ENCODE measurements around the gene PBX3.
"Not testable (repeated sequence)": the region's sequence is repeated elsewhere in the genome, so short reads cannot be mapped to it uniquely, and the experiment has no call there.

The PBX3 gene

DNA sequence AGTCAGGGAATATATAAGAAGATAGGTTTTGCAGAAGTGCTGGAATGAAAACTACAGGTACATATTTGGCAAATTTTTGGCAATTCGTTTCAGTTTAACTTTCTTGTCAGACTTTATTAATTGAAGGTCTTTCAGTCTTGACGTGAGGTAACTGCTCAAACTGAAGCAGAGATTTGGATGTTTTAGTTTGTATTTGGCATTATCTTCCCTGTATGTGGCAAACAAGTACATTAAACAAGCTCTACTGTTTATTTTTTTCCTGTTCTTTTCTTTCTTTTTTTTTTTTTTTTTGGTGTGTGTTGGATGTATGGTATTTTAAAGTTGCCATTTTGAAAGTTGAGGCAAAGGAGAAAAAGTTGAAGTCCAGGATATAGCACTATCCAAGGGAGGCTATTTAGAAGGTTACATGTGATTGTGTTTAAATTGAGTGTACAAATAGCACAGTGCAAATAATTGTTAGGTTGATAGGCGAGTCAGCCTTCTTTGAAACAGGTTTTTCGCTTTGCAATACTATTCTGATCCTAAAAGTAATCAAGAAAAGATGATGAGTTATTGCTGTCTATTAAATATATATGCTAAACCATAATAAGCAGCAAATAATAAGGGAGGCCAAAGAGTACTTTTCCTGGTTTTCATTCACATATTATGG, 2.2 kb downstream of the PBX3 start:
- no peak for DNase-seq (ENCODE audit: low spot score)

DNA sequence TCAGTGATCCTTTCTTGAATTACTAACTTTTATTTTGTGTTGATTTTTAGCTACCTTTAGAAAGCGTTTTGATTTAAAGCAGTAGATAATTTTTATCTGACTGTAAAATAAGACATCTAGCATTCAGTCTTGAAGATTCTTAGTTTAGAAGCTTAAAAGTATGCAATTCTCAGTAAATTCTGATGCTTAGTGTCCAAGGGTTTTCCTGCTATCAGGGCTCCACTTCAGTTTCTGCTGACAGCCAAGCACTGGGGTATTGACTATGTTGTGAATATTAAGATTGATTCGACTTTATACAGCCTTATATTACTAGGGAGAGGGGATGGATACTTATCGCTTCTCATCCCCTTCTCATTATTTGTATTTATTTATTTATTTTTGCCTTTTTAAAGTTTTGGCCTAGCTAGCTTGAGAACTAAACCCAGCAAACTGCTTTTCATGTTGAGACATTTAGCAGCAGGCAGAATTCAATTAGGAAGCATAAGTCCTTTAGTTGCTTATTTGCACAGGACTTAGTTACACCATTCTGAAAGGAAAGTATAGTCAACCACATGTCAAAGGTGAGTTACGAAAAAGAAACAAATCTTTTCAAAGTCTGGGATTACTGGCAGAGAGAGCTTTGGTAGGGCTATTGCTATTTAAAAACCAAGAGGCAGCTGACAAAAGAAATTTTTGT, 2.9 kb downstream of the PBX3 start:
- DNase-seq (ENCODE audit: low spot score): no peak

DNA sequence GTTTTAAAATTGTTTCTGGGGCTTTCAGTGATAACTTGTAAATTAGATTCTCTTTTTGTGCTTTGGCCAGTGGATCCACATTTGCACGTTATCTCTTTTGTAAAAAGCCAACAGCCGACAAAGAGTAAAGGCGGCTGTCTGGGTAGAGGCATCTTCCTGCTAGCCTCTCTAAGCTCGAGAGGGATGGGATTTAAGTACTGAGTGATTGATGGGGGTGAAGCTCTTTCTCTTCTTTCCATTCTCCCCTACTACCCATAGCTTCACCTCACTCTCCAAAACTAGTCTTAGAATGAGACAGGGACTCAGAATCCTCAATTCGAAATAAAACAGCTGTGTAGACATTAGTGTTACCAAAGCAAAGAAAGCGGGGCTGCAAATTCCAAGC, 3.4 kb downstream of the PBX3 start:
- DNase-seq (ENCODE audit: low spot score): no peak

DNA sequence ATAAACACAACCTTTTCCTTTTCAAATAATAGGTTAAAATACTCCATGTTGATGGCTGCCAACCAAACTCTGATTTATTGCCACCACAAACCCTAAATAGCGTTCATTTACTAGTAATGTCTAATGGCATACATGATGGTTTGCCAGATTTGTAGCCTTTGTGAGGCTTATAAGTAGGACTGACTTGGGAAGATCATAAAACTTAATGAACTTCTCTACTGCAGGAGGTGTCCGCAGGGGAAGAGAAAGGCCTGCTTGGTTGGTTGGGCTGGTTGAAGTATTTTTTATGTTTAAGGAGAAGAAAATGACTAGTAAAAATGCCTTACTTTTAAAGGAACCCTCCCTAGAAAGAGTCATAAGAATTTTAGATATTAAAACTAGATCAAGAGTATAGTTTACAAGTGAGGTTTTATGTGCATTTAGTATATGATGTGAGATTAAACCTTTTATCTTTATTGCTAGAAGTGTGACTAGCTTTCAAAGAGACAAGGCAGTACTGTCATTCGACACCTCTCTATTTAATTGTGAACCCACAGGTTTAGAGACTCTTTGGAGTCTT, 5.0 kb downstream of the PBX3 start:
- DNase-seq (ENCODE audit: low spot score): no peak

DNA sequence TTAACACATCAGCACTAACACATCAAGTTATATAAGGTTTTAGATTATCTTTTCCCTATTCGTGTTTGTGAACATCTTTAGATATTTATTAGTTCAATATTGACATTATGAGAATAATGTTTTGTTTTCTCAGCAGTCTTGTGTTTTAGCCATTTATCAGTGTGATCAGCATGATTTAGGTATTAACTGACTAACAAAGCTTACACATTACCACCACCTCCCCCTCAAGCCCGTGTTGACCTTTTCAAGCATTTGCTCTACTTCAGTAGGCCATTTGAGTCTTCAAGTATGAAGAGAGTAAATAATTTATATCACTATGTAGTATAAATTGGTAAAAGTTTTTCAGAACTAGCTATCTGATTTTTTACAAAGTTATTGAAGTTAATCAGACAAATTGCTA, 6.9 kb downstream of the PBX3 start:
- DNase-seq (ENCODE audit: low spot score): no peak

DNA sequence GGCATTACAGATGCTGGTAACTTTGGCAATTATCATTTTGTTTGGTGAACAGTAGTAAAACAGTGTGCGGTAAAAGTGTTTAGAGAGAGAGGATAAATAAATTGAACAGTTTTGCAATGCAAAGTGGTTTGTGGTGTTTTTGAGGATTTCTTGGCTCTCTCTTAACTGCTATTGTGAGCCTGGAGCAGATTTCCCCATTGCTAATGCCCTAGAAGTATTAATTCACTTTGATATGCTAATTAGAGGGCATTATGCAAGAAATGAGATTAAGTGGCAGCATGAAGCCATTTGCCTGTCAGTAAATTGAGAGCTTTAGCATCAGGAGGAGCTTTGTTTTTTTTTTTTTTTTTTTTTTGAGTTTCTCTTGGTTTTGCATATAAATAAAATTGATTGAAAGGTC, 8.2 kb downstream of the PBX3 start:
- DNase-seq (ENCODE audit: low spot score): no peak

DNA sequence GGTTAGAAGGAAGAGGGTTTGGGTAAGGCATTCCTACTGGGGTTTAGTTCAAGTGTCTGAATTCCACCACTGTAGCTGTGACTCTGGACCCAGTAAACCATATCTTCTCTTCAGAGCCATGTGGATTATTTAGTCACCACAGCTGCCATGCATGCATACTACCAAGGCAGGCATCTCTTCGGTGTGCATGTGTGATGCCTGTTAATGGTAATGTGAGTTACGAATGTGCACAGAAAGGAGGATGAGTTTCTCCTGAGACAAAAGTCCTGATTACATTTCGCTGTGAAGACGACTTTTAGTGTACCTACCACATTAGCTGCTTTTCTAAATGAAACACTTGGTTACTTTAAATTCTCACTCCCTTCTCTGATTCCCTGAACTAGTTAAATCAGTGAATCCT, 9.3 kb downstream of the PBX3 start:
- DNase-seq (ENCODE audit: low spot score): no peak

DNA sequence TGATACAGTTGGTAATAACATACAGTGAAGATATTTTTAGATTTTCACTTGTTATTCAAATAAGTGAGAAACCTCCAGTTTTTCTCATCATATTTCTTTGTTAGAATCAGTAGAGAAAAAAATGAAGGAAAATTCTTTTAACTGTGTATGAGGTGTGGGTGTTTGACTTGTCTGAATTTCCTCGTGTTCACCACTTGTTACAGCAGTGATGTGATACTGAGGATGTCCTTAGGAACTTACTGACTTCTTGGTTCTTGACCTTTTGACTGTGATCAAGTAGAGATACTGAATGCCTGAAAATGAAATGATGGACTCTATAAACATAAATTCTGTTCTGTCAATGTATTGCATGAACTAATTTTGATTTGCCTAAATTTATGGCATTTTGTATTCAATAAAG, 10.7 kb downstream of the PBX3 start:
- no peak for DNase-seq (ENCODE audit: low spot score)

DNA sequence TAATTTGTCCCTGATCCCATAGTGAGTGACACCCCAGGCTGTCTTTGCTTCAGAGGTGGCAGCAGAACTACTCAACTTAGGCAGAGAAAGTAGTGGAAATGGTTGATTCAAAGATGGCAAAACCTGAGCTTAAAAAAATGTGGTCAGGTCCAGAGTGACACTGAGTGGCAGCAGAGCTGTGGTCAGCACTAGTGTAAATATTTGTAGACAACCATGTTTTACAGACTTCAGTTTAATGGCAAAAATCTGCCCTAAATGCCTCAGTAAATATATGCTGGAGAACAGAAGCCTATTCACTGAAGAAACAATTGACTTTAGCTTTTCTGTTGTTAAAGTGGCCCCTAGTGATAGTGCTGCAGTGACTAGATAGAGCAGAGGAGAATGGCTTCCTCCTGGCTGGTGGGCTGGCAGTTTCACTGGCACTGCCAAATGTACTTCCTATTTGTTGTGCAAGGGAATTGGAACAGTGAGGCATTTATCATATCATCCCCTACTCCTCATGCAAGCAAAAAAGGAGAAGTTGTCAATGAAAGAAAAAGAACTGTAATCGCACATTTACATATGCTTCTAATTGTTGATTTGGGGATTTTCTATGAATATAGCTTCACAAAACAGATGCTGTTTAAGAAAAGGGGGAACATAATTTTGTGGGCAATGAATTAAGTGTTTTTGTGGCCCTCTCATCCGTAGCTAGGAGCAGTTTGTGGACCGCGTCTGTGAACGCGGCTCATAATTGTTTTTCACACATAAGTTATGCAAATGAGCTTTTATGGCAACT, 12.0 kb downstream of the PBX3 start:
- DNase-seq (ENCODE audit: low spot score): no peak

DNA sequence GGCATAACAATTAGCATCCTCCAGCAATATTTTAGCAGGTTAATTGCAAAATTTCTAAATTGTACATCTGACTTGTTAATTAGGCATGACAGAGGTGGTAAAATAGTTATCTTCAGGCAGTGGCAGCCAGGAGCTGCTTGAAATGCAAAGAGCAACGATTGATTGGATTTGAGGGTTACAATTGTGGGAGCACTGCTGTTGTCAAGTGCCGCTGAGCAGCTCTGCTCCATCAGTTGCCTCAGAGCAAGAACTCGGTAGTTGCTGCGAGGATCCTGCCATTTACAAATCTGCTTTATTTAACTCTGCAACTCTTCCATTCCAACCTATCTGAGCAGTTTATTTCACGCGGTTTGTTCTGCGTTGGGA, 12.6 kb downstream of the PBX3 start:
- DNase-seq (ENCODE audit: low spot score): no peak

DNA sequence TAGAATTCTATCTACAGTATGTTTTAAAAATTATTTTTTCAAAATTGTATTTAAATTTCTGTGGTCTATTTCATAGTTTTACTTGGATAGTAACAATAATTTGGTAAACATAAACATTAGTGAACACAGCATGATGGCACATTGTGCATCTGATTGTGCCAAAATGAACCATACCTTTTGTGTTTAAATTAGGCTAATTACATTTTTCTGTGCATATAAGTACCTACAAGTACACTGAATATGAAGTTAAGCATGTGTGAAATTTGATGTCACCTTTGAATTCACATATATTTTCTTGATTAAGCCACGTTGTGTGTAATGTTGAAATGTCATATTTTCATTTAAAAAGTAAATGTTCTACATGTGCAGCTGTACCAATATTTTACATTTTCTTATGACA, 13.4 kb downstream of the PBX3 start:
- DNase-seq (ENCODE audit: low spot score): no peak

DNA sequence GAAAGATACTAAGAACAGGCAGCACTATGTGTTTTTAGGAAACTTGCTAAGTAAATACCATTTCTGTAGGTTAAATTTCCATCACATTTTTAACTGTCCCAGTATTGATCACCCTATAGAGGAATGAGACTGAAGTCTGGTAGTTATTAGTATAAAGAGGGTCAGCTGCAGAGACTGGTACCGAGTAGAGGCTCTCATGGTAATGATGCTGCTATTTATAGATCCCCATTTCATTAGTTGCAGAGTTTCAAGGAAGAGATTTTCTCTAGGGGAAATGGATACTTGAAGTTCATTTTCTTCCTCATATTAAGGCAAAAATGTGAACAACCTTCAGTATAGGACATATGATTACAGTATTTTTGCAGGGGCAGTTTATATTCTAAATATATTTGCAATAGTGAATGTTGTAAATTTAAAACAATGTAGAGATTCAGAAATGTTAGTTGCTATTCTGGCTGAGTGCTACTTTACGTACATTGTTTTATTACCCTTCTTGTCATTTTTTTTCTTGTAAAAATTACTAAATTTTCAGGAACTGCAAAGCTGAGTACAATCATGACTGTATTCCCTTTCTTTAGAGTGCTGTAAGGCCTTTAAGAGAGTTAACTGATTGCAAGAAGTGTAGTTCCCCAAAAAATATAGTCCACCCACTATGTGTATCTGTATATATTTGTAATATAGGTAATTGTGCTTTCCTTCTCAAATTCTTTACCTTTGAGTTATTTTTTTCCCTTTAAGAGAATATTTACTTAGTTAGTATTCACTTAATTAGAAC, 14.7 kb downstream of the PBX3 start:
- DNase-seq (ENCODE audit: low spot score): no peak

DNA sequence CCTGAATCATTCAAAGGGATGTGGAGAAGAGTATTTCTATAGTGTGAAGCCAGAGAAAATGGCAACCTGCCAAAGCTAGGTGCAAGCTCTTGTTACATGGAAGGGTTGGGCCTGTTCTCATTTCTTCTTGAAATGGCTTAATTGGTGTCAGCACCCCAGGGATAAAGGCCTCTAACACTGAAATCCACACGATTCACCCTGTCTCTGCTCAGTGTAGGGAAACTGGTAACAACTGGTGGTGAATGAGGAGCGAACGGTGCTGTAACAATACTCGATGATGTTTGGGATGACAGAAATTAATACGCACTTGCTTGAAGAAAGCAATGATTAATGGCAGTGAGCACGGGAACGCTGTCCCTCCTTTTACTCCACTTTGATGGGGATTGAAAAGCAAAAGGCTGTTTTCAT, 16.2 kb downstream of the PBX3 start:
- peak; percentile 42 for DNase-seq (ENCODE audit: low spot score)

DNA sequence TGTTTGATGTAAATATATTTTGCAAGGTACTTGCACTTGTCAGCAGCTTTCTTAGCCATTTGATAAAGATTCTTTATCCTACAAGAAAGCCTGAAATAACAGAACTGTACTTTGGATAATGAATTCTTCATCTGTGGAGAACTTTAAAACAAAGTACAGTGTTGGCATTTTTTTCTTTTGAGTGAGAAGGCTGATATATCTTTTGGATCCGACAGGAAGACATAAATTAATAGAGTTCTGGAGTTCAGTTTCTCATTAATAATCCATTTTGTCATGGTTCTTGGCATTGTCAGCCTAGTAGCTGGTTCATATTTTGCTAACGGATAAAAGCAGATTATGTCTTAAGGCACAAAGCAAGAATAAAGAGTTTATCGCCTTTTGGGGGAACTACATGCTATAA, 17.0 kb downstream of the PBX3 start:
- no peak for DNase-seq (ENCODE audit: low spot score)

DNA sequence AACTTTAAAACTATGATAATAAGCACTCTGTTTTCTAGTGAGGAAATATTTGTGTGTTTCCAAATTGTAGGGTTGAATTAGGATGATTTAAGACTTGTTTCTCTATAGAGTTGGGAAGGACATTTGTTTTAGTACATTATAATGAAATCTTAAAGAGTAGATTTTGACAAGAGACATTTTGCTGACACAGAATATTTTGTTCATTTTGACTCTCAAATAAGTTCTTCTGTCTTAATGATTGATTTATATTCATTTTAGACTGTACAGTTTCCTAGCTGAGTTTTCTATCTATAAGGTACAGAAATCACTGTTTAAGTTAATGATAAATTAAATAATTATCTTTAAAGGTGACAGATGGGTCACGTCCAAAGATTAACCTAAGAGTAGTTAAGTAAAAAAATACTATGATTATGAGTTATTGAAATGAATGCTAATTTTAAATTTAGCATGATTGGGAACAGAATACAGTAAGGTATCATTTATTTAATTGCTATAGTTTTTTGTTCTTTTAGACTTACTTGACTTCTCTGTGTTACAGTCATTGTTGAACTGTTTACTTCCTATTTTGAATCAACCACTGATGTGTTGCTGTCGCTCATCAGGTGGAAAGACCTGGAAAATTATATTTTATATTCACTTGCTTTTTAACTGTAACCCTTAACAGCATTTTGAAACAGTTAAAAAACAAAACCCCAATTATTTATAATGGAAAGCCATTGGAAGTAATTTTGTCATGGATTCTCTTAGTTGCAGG, 19.5 kb downstream of the PBX3 start:
- no peak for DNase-seq (ENCODE audit: low spot score)

DNA sequence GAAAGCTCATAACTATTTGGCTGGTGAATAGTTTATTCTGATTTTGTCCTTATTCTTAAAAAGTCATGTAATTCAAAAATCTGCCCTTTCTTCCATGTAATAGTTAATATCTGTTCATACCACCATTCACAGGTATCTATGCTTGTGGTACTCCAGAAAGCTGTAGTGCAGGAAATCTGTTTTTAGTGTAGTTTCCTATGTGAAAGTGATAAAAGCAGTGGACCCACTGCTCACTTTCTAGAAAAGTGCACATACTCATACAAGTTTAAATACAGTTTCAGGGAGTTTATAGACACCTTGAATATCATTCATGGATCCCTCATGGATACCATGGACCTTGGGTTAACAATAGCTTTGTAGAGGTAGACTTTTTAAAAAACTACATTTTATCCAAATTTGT, 20.2 kb downstream of the PBX3 start:
- DNase-seq (ENCODE audit: low spot score): no peak

DNA sequence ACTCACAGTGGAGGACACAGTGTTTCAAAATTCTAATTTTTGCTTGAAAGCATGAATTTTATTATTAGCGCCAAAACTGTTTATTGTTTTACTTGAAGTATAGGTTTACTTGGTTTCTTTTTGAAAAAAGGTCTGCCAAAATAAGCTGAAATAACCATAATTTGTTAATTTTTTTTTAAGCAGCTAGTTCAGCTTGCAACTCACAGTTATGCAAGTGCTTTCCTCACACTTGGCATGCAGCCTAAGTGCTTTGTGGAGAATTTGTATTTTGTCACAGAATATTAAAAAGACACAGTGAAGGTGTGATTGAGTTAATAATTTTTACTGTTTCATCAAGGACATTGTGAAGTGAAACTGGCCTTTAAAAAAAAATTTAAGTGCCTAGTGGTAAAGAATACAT, 21.6 kb downstream of the PBX3 start:
- no peak for DNase-seq (ENCODE audit: low spot score)

DNA sequence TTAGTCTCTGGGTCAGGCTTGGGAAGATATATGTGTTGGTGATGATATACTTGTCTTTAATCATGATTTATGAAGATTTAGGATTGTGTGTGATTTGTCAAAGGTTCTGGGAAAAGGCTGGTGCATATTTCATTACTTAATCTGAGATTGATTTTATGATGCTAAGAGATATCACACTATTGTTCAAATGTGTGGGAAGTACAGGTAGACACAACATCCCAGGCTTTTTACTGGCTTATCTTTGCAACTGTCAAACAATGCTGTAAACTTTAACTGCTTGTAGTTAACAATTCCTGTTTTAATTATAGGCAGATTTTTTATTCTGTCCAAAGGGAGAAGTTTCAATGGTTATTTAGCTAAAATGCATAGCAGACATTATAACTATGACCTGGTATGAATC, 23.9 kb downstream of the PBX3 start:
- DNase-seq (ENCODE audit: low spot score): no peak

DNA sequence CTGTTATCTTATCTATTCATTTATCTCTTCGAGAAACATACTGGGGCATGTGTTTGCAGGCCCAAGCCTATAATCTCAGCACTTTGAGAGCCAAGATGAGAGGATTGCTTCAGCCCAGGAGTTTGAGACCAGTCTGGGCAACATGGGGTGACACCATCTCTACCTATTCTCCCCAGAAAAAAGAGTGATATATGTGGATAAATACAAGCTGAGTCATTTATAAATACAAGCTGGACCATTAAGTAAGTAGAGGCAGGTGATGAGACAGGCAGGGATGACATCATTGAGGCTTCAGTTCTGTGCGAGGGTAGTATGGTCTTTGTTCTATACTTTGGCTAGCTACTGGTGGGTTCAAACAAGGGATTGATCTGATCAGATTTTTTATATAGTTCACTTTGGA, 25.6 kb downstream of the PBX3 start:
- DNase-seq (ENCODE audit: low spot score): no peak

DNA sequence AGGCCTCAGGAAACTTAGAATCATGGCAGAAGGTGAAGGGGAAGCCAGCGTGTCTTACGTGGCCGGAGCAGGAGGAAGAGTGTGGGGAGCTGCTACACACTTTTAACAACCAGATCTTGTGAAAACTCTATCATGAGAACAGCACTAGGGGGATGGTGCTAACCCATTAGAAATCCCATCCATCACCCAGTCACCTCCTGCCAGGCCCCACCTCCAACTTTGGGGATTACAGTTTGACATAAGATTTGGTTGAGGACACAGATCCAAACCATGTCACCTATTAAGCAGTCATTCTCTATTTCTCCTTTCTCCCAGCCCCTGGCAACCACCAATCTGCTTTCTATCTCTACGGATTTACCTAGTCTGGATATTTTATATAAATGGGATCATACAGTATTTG, 26.9 kb downstream of the PBX3 start:
- DNase-seq (ENCODE audit: low spot score): no peak

DNA sequence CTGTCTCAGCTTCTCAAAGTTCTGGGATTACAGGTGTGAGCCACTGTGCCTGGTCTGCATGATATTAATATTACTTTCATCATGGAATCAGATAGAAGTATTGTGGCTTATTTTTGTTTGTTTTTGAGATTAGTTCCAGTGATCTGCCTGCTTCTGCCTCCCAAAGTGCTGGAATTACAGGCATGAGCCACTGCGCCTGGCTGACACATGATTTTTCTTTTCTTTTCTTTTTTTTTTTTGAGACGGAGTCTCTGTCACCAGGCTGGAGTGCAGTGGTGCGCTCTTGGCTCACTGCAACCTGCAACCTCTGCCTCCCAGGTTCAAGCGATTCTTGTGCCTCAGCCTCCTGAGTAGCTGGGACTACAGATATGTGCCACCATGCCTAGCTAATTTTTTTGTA, 29.6 kb downstream of the PBX3 start:
- not testable (repeated sequence) for DNase-seq (ENCODE audit: low spot score)

Data from kidney capillary endothelial cell (primary cell).